OCI-LY1 (cell line): ENCODE measurements around the gene KCNJ14.

Experiments used
- EZH2 ChIP-seq: fragments of 200-600 bp; sonication (generic), shearing (Covaris generic); IDR thresholded peaks from 2 replicates; pipeline ENCODE4 v1.8.0; 2017; ENCODE audit warnings: borderline replicate concordance, mixed run types, mild to moderate bottlenecking, antibody characterized with exemption, low read length, moderate library complexity, mixed read lengths
- TF ChIP-seq, protein P1 (sequence below): fragments of 200-600 bp; sonication (generic), shearing (Covaris generic); IDR thresholded peaks from 2 replicates; pipeline ENCODE4 v1.5.1; 2017; ENCODE audit warnings: mild to moderate bottlenecking, antibody characterized with exemption, low read length, moderate library complexity, mixed read lengths

DNA sequence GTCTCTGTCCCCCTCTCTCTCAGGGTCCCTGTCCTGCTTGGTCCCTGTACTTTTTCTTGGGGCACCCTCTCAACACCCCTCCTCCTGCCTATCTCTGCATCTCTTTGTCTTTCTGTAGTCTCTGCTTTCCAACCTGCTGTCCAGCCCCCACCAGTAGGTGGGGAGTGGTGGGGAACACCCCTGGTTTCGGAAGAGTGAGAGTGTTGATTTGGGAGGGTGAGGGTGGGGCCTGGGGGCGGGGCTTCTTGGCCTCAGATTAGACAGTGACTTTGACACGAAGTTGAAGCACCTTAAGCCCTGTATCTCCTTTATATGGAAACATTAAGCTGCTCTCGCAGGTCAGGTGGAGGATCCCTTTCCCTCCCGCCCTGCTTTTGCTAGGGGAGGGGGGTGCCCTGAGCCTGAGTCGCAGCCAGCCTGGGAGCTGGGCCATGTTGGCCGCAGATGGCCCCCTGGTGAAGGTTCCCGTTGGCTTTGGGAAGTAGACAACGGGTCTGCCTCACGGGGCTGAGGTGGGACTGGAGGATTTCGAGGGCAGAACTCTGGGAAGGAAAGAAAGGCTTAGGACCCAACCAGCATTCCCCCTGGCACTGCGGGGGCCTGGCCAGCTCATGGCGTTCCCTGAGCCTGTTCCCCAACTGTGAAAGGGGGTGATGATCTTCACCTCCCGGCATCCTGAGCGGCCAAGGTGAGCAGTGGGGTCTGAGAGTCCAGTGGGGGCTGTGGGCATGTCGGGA is at the start of gene KCNJ14:
- TF ChIP-seq, protein P1, sequence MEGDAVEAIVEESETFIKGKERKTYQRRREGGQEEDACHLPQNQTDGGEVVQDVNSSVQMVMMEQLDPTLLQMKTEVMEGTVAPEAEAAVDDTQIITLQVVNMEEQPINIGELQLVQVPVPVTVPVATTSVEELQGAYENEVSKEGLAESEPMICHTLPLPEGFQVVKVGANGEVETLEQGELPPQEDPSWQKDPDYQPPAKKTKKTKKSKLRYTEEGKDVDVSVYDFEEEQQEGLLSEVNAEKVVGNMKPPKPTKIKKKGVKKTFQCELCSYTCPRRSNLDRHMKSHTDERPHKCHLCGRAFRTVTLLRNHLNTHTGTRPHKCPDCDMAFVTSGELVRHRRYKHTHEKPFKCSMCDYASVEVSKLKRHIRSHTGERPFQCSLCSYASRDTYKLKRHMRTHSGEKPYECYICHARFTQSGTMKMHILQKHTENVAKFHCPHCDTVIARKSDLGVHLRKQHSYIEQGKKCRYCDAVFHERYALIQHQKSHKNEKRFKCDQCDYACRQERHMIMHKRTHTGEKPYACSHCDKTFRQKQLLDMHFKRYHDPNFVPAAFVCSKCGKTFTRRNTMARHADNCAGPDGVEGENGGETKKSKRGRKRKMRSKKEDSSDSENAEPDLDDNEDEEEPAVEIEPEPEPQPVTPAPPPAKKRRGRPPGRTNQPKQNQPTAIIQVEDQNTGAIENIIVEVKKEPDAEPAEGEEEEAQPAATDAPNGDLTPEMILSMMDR: no peak
- no peak for TF ChIP-seq EZH2
